K562 (cell line): ENCODE data around the gene SKAP1. TPM values are rescaled to one million over a fixed set of nuclear protein-coding genes. Genes with fewer than 3 reads are reported as not detected.

Experiments used
- KDM1A ChIP-seq, 2 experiments: fragments of 450-650 bp; IDR thresholded peaks; 2 replicates each; pipeline ENCODE4 v1.6.1; 2016; ENCODE audit warnings: mild to moderate bottlenecking in 2 of 2
- KDM5B ChIP-seq: fragments of 200-600 bp; sonication (generic); IDR thresholded peaks from 2 replicates; pipeline ENCODE4 v1.6.1; 2012; ENCODE audit warnings: low read depth, mild to moderate bottlenecking, moderate library complexity, low read length, control low read depth, inconsistent platforms; ENCODE audit not compliant: insufficient replicate concordance
- KLF13 ChIP-seq: fragments of 450-650 bp; IDR thresholded peaks from 2 replicates; pipeline ENCODE4 v1.6.1; 2016; ENCODE audit warnings: missing genetic modification characterization, low read depth, mild to moderate bottlenecking, missing compliant biosample characterization, moderate library complexity, borderline replicate concordance
- MTA3 ChIP-seq: fragments of 450-650 bp; formaldehyde crosslinking; IDR thresholded peaks from 2 replicates; pipeline ENCODE4 v1.6.1; 2017; ENCODE audit warnings: mild to moderate bottlenecking, borderline replicate concordance
- POU5F1 ChIP-seq: fragments of 150-350 bp; IDR thresholded peaks from 2 replicates; pipeline ENCODE4 v1.6.1; 2014; ENCODE audit warnings: borderline replicate concordance, low read length, low read depth, mild to moderate bottlenecking; ENCODE audit not compliant: partially characterized antibody
- RBBP5 ChIP-seq: fragments of 200-600 bp; sonication (generic); IDR thresholded peaks from 2 replicates; pipeline ENCODE4 v1.6.1; 2012; ENCODE audit warnings: borderline replicate concordance, mild to moderate bottlenecking, low read length, control low read depth, inconsistent platforms; ENCODE audit not compliant: insufficient read depth, poor library complexity, severe bottlenecking
- RBM25 ChIP-seq: fragments of 200-400 bp; formaldehyde crosslinking; IDR thresholded peaks from 2 replicates; pipeline ENCODE4 v1.6.1; 2018; ENCODE audit warnings: low read length, low read depth, moderate library complexity; ENCODE audit not compliant: severe bottlenecking
- SMAD2 ChIP-seq: fragments of 150-350 bp; IDR thresholded peaks from 2 replicates; pipeline ENCODE4 v1.6.1; 2014; ENCODE audit warnings: low read depth, mild to moderate bottlenecking, low read length
- TEAD1 ChIP-seq, 2 experiments: fragments of 450-650 bp in 1 of 2; sonication (generic) in 1 of 2; formaldehyde crosslinking; IDR thresholded peaks; 2 replicates each; pipeline versions ENCODE4 v1.4.0 to v1.8.0; 2020 to 2022; ENCODE audit warnings: mild to moderate bottlenecking in 2 of 2, missing genetic modification reagents in 1 of 2
- ZFX ChIP-seq: sonication (generic); formaldehyde crosslinking; IDR thresholded peaks from 2 replicates; pipeline ENCODE4 v1.8.0; 2022; ENCODE audit warnings: mild to moderate bottlenecking, missing genetic modification reagents, moderate library complexity
- ZNF263 ChIP-seq: sonication (generic); formaldehyde crosslinking; IDR thresholded peaks from 2 replicates; pipeline ENCODE4 v1.8.0; 2022; ENCODE audit warnings: mild to moderate bottlenecking, missing genetic modification reagents, borderline replicate concordance
- polyA plus RNA-seq, 8 experiments: library from polyadenylated mRNA; depleted of rRNA in 4 of 8; stranded (reverse) in 5 of 8; unstranded in 3 of 8; fragments of >200 nt; fragmentation: Nextera tagmentation in 2 of 8; fragmentation: Illumina TruSeq in 1 of 8; extraction: Ambion mirVana in 2 of 8; extraction: Trizol in 1 of 8; gene quantifications; 2 replicates each; pipeline versions ENCODE4 v1.2.1 to v1.2.3, GENCODE V29; 2011 to 2014; ENCODE audit warnings: inconsistent platforms in 1 of 8, missing spikeins in 1 of 8
- total RNA-seq, 7 experiments: library from RNA; depleted of rRNA in 6 of 7; stranded (reverse); fragments of >200 nt in 6 of 7; fragmentation: Illumina TruSeq in 2 of 7; extraction: Trizol in 2 of 7; gene quantifications; 2 replicates each; pipeline versions ENCODE4 v1.2.1 to v1.2.3, GENCODE V29; 2011 to 2021; ENCODE audit warnings: low replicate concordance in 1 of 7
- TF ChIP-seq, protein P1 (sequence below): fragments of 450-650 bp; IDR thresholded peaks from 2 replicates; pipeline ENCODE4 v1.6.1; 2017; ENCODE audit warnings: antibody characterized with exemption, mild to moderate bottlenecking
- TF ChIP-seq, protein P2 (sequence below): sonication (generic); formaldehyde crosslinking; IDR thresholded peaks from 2 replicates; pipeline ENCODE4 v1.8.0; 2022; ENCODE audit warnings: missing genetic modification reagents, mild to moderate bottlenecking, moderate library complexity, borderline replicate concordance
- TF ChIP-seq, protein P3 (sequence below), 2 experiments: fragments of 450-650 bp; IDR thresholded peaks; 2 replicates each; pipeline ENCODE4 v1.6.1; 2018; ENCODE audit warnings: mild to moderate bottlenecking in 2 of 2, low read depth in 1 of 2; ENCODE audit not compliant: partially characterized antibody in 2 of 2
- TF ChIP-seq, protein P4 (sequence below): sonication (generic); formaldehyde crosslinking; IDR thresholded peaks from 2 replicates; pipeline ENCODE4 v1.8.1; 2023; ENCODE audit warnings: mild to moderate bottlenecking, missing genetic modification reagents, moderate library complexity

The SKAP1 gene
- total and polyA plus RNA-seq, 9 of the 15 experiments (the other 6 are each of a cell fraction or from before 2014, with no cell fraction given): 0.06 to 0.80 (median 0.10) TPM; not detected in 4

DNA sequence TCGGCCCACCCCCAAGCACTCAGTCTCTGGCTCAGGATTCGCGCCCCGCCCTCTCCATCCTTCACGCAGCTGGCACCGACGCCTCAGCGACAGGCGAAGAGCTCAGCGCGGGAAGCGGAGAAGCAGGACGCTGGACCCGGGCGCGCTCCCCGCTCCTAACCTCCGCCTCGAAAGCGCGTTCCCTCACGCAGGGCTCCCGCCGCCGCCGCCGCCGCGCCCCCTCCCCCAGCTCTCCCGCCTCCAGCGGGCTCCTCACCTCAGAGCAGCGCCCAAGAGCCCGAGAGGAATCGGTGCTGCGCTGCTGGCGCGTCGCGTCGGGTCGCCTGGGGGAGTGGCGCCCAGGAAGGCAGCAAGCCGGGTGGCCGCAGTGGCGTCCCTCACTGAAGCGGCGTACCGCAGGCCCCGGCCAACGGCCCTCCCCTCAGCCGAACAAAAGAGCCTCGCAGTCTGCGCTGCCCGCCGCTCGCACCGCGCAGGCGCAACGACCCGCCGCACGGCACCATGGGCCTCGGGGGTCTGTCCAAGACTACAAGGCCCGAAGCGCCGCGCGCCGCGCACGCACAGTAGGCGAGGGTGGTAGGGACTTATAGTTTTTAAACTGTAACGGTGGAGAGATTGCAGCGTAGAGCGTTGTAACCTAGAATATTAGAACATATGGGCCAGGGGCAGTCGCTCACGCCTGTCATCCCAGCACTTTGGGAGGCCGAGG is 328.8 kb downstream of the SKAP1 start, which contains the start of gene CBX1 (continued):
- TF ChIP-seq, protein P1, sequence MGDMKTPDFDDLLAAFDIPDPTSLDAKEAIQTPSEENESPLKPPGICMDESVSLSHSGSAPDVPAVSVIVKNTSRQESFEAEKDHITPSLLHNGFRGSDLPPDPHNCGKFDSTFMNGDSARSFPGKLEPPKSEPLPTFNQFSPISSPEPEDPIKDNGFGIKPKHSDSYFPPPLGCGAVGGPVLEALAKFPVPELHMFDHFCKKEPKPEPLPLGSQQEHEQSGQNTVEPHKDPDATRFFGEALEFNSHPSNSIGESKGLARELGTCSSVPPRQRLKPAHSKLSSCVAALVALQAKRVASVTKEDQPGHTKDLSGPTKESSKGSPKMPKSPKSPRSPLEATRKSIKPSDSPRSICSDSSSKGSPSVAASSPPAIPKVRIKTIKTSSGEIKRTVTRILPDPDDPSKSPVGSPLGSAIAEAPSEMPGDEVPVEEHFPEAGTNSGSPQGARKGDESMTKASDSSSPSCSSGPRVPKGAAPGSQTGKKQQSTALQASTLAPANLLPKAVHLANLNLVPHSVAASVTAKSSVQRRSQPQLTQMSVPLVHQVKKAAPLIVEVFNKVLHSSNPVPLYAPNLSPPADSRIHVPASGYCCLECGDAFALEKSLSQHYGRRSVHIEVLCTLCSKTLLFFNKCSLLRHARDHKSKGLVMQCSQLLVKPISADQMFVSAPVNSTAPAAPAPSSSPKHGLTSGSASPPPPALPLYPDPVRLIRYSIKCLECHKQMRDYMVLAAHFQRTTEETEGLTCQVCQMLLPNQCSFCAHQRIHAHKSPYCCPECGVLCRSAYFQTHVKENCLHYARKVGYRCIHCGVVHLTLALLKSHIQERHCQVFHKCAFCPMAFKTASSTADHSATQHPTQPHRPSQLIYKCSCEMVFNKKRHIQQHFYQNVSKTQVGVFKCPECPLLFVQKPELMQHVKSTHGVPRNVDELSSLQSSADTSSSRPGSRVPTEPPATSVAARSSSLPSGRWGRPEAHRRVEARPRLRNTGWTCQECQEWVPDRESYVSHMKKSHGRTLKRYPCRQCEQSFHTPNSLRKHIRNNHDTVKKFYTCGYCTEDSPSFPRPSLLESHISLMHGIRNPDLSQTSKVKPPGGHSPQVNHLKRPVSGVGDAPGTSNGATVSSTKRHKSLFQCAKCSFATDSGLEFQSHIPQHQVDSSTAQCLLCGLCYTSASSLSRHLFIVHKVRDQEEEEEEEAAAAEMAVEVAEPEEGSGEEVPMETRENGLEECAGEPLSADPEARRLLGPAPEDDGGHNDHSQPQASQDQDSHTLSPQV: peak; percentile 44
- TF ChIP-seq ZNF263: peak; percentile 86
- peak in 1 of 2 experiments; percentile 66; a peak in 1 of 4 replicates for TF ChIP-seq TEAD1 (CRISPR knock-in tag; IDR thresholded peaks at IDR 0.05)
- TF ChIP-seq KDM1A (IDR thresholded peaks at IDR 0.05): peak in 1 of 2 experiments; percentile 53; a peak in 1 of 4 replicates
- peak; percentile 48 for TF ChIP-seq RBBP5
- peak; percentile 98 for TF ChIP-seq ZFX
- peak; percentile 93; the same call in 1 of the 2 replicates for TF ChIP-seq MTA3
- TF ChIP-seq, protein P2, sequence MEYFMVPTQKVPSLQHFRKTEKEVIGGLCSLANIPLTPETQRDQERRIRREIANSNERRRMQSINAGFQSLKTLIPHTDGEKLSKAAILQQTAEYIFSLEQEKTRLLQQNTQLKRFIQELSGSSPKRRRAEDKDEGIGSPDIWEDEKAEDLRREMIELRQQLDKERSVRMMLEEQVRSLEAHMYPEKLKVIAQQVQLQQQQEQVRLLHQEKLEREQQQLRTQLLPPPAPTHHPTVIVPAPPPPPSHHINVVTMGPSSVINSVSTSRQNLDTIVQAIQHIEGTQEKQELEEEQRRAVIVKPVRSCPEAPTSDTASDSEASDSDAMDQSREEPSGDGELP (CRISPR knock-in tag): peak; percentile 84
- no peak for TF ChIP-seq KDM5B
- TF ChIP-seq, protein P3, sequence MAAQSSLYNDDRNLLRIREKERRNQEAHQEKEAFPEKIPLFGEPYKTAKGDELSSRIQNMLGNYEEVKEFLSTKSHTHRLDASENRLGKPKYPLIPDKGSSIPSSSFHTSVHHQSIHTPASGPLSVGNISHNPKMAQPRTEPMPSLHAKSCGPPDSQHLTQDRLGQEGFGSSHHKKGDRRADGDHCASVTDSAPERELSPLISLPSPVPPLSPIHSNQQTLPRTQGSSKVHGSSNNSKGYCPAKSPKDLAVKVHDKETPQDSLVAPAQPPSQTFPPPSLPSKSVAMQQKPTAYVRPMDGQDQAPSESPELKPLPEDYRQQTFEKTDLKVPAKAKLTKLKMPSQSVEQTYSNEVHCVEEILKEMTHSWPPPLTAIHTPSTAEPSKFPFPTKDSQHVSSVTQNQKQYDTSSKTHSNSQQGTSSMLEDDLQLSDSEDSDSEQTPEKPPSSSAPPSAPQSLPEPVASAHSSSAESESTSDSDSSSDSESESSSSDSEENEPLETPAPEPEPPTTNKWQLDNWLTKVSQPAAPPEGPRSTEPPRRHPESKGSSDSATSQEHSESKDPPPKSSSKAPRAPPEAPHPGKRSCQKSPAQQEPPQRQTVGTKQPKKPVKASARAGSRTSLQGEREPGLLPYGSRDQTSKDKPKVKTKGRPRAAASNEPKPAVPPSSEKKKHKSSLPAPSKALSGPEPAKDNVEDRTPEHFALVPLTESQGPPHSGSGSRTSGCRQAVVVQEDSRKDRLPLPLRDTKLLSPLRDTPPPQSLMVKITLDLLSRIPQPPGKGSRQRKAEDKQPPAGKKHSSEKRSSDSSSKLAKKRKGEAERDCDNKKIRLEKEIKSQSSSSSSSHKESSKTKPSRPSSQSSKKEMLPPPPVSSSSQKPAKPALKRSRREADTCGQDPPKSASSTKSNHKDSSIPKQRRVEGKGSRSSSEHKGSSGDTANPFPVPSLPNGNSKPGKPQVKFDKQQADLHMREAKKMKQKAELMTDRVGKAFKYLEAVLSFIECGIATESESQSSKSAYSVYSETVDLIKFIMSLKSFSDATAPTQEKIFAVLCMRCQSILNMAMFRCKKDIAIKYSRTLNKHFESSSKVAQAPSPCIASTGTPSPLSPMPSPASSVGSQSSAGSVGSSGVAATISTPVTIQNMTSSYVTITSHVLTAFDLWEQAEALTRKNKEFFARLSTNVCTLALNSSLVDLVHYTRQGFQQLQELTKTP (IDR thresholded peaks at IDR 0.05; ENCODE audit: low read depth in 1 of 2, partially characterized antibody in 2 of 2): peak in 1 of 2 experiments; percentile 94
- peak; percentile 95 for TF ChIP-seq RBM25
- TF ChIP-seq KLF13 (tag): peak; percentile 44; the same call in 1 of the 2 replicates
- TF ChIP-seq SMAD2: no peak
- peak; percentile 22 for TF ChIP-seq POU5F1
- TF ChIP-seq, protein P4, sequence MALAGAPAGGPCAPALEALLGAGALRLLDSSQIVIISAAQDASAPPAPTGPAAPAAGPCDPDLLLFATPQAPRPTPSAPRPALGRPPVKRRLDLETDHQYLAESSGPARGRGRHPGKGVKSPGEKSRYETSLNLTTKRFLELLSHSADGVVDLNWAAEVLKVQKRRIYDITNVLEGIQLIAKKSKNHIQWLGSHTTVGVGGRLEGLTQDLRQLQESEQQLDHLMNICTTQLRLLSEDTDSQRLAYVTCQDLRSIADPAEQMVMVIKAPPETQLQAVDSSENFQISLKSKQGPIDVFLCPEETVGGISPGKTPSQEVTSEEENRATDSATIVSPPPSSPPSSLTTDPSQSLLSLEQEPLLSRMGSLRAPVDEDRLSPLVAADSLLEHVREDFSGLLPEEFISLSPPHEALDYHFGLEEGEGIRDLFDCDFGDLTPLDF (CRISPR knock-in tag): peak; percentile 54; the same call in 1 of the 2 replicates
